Fibroblast of lung (primary cell): ENCODE measurements around the gene TCAIM.

Experiments used
- EZH2 ChIP-seq: IDR thresholded peaks from 2 replicates; pipeline ENCODE4 v1.5.1; 2012; ENCODE audit warnings: low read length, control low read depth, mild to moderate bottlenecking; ENCODE audit errors: missing control alignments
- TF ChIP-seq, protein P1 (sequence below), 2 donors: IDR thresholded peaks in 1 of 2; conservative IDR thresholded peaks in 1 of 2; 1 replicate in 1 of 2; 2 replicates in 1 of 2; pipeline ENCODE4 v1.5.1; 2011 to 2012; ENCODE audit warnings: low read length in 2 of 2, control low read depth in 1 of 2, inconsistent platforms in 1 of 2, low read depth in 1 of 2, mild to moderate bottlenecking in 1 of 2

DNA sequence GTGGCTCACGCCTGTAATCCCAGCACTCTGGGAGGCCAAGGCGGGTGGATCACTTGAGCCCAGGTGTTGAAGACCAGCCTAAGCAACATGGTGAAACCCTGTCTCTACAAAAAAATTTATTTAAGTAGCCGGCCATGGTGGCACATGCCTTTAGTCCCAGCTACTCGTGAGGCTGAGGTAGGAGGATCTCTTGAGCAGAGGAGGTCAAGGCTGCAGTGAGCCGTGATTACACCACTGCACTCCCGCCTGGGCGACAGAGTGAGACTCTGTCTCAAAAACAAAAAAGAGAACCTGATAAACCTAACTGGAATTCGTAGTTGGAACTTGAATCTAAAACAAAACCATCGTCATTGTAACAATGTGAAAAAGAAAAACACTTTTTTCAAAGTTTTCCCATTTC is 57.1 kb downstream of the TCAIM start:
- TF ChIP-seq, protein P1, sequence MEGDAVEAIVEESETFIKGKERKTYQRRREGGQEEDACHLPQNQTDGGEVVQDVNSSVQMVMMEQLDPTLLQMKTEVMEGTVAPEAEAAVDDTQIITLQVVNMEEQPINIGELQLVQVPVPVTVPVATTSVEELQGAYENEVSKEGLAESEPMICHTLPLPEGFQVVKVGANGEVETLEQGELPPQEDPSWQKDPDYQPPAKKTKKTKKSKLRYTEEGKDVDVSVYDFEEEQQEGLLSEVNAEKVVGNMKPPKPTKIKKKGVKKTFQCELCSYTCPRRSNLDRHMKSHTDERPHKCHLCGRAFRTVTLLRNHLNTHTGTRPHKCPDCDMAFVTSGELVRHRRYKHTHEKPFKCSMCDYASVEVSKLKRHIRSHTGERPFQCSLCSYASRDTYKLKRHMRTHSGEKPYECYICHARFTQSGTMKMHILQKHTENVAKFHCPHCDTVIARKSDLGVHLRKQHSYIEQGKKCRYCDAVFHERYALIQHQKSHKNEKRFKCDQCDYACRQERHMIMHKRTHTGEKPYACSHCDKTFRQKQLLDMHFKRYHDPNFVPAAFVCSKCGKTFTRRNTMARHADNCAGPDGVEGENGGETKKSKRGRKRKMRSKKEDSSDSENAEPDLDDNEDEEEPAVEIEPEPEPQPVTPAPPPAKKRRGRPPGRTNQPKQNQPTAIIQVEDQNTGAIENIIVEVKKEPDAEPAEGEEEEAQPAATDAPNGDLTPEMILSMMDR (conservative IDR thresholded peaks at IDR 0.05 in 1 of 2, IDR thresholded peaks at IDR 0.05 in 1 of 2; ENCODE audit: low read depth in 1 of 2, low read length in 2 of 2) = no peak
- TF ChIP-seq EZH2 = no peak
